HCEC 1CT (cell line): ENCODE results near the gene LRRC59.

Experiments used
- DNase-seq: peaks from one replicate; pipeline ENCODE4 v3.0.0-alpha.2; 2017

LRRC59 gene

GRCh38 chr17:50345432-50346312 lies 51.7 kb downstream of the LRRC59 start, which contains the start of gene XYLT2:
XYLT2 (plus strand) TSS chr17:50346126; CDS start chr17:50346141, 15 bp downstream.
- DNase-seq, result peak; percentile 83

DNA sequence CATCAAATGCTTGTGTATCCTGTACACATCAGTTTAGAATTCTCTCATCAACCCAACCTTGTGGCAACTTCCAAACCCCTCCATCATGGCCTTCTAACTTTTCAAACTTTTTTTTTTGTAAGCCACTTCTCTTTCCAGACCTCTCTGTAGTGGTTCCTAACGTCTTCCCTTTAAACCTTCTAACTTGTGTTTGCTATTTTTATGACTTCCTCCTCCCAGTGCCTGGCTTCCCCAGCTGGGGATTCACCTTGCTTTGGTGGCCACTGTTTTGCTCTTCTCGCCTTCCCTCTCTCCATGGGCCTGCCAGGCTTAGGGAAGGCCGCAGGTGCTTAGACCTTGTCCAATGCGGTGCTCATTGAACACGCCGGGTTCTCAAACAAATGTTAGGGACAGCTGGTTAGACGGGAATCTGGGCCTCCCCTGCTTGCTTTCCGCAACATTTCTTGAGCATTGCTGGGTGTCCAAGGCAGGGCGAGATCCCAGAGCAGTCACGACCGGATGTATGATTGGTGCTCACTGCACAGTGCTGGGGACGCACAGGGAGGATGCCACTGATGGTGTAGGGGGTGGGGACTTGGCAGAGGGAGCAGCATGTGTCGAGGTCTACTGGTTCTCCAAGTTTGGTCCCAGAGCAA lies 52.5 kb downstream of the LRRC59 start:
- no peak for DNase-seq

DNA sequence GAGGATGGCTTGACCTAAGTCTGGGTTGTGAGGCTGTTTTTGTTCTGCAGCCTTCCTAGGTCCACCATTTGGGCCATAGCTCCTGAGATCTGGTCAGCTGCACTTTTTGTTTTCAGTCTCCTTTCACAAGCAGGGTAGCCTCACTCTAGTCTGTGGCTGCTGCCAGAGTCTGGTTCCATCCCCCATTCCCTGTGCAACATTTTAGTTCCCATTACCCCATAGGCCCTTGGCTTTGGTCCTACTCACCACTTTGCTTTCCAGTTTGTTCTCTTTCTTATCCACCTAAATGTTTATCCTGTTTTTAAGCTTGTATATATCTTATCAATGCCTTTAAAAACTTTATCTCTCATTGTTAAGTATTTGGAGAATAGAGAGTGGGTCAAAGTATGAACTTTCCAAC lies 57.9 kb downstream of the LRRC59 start:
- DNase-seq, result no peak

DNA sequence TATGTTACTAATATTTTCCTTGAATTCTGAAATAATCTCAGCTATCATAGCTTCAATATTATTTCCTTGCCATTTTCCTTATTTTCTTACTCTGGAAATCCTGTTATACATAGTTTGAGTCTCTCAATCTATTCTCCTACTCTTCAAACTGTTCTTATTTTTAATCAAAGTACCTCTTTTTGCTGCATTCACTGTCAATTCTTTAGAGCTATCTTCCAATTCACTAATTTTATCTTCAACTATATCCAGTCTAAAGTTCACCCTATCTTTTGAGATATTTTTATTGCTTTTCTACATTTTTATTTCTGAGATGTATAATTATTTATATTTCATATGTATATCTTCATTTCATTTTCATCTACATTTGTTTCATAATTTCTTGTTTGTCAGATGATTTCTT lies 58.7 kb downstream of the LRRC59 start:
- no peak for DNase-seq

DNA sequence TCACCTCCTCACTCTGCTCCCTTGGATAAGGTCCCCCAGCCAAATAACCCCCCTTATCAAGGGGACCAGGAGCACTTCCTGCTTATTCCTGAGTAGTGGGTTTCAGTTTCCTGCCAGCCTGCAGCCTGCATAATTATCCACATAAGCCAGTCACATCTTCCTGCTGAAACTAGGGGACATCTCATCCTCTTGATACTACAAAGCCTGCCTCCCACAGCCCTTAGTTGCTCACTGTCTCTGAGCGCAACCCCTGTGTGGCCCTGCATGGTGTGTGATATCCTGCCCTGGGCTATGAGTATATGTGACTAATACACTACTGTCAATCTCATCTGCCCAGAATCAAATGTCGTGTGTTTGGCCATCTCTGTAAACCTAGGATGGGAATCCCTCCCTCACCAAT lies 59.4 kb downstream of the LRRC59 start:
- no peak for DNase-seq

DNA sequence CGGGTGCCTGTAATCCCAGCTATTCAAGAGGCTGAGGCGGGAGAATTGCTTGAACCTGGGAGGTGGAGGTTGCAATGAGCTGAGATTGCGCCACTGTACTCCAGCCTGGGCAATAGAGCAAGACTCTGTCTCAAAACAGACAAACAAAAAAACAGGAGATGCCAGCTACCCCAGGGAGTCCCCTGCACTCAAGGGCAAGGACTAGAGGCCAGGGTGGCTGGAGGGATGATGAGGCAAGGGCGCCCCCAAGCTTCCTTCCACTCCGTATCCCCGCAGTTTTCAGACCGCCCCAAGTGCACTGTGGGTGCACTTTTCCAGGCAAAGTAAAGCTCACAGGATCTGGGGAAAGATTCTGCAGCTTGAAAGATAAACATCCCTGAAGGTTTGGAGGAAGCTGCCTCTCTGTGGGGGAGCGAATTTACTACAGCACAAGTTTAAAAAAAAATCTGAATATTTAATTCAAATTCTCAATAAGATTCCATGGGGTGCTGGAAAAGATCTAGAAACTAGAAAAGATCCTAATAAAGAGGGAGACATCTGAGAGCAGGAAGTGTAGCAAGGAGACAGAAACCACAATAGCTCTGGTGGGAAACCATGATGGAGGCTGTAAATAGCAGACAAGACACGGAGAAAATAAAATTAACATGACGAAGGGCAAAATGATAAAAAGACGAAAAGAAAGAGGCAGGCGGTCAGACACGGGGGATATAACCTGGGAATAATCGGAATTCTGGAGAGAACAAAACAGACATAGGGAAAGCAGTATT lies 63.8 kb downstream of the LRRC59 start:
- peak; percentile 36 for DNase-seq

DNA sequence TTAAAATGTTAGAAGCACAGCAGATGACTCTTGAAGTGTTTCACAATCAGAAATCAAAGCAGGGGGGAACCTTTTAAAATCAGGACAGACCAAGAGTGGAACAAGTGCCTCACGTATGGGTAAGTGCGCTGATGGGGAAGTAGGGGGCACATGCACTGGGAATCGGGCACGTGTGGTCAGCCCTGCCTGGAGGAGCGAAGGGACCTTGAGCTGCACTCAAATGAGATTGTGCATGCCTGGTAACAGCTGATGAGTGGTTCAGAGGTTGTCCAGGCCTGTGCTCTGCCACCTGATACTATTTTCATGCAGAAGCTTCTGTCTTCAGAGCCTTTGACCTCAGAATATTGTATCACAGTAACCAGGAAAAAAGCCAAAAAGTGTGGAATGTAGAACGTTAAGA lies 65.1 kb downstream of the LRRC59 start:
- DNase-seq, result no peak
